Measurements from ENCODE around the gene MYO9A. TPM values are rescaled to one million over a fixed set of nuclear protein-coding genes. Genes with fewer than 3 reads are reported as not detected.

MYO9A gene
- total and polyA plus RNA-seq, 2 donors (not counting 1 experiment from before 2014, with no cell fraction given): 6.2 to 66.1 TPM

DNA sequence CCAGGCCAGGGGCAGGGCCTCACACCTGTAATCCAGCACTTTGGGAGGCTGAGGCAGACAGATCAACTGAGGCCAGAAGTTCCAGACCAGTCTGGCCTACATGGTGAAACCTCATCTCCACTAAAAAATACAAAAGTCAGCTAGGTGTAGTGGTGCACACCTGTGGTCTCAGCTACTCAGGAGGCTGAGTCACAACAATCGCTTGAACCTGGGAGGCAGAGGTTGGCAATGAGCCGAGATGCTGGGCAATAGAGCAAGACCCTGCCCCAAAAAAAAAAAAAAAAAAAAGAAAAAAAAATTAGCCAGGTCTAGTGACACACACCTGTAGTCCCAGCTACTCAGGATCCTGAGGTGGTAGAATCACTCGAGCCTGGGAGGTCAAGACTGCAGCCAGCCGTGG, 18.8 kb downstream of the MYO9A start:
- peaks cover 0 to 5% (median 0%) of the 10 kb centered on the region in 3 donors for H3K9me3 ChIP-seq (ENCODE audit: control extremely low read depth in 1 of 3, control insufficient read depth in 2 of 3, insufficient read depth in 1 of 3, low read length in 2 of 3)
- H3K36me3 ChIP-seq (replicated peaks in 1 of 2; ENCODE audit: control extremely low read depth in 1 of 2, control insufficient read depth in 1 of 2, extremely low read depth in 1 of 2, insufficient read depth in 2 of 2, low read length in 1 of 2): peaks cover 0 to 1% of the 10 kb centered on the region in 2 experiments
- intact Hi-C loops (cut with micrococcal nuclease): no loop called here
- Mint-ChIP-seq H3K9me3 (ENCODE audit: insufficient read depth) (no peaks in the 10 kb centered on the region), H3K4me3 (no peak overlapping the region), H3K27ac (no peak overlapping the region), H3K4me1 (peaks cover 17% of the 10 kb centered on the region), H3K27me3 (no peaks in the 10 kb centered on the region)
- no peak overlapping the region for H3K4me3 ChIP-seq (ENCODE audit: control extremely low read depth in 1 of 5, extremely low read depth in 1 of 5, insufficient read depth in 1 of 5, low read depth in 2 of 5, low read length in 4 of 5)
- no peak overlapping the region for H3K27ac ChIP-seq (ENCODE audit: low read length in 2 of 2)
- no peak overlapping the region for H2AFZ ChIP-seq (ENCODE audit: insufficient read depth, low read depth, low read length, poor library complexity, severe bottlenecking)
- H3K4me2 ChIP-seq (replicated peaks; ENCODE audit: low read depth, low read length, poor library complexity, severe bottlenecking): no peak overlapping the region
- no peaks in the 10 kb centered on the region for H3K27me3 ChIP-seq (replicated peaks in 1 of 4; ENCODE audit: control extremely low read depth in 1 of 4, control insufficient read depth in 3 of 4, insufficient read depth in 4 of 4, low read length in 3 of 4)
- ChIA-PET POLR2A (no interaction called here), CTCF (no interaction called here)
- H3K4me1 ChIP-seq (ENCODE audit: control insufficient read depth in 2 of 2, insufficient read depth in 2 of 2, low read length in 2 of 2): peaks cover 0 to 5% of the 10 kb centered on the region in 2 donors
- TF ChIP-seq, protein P1, sequence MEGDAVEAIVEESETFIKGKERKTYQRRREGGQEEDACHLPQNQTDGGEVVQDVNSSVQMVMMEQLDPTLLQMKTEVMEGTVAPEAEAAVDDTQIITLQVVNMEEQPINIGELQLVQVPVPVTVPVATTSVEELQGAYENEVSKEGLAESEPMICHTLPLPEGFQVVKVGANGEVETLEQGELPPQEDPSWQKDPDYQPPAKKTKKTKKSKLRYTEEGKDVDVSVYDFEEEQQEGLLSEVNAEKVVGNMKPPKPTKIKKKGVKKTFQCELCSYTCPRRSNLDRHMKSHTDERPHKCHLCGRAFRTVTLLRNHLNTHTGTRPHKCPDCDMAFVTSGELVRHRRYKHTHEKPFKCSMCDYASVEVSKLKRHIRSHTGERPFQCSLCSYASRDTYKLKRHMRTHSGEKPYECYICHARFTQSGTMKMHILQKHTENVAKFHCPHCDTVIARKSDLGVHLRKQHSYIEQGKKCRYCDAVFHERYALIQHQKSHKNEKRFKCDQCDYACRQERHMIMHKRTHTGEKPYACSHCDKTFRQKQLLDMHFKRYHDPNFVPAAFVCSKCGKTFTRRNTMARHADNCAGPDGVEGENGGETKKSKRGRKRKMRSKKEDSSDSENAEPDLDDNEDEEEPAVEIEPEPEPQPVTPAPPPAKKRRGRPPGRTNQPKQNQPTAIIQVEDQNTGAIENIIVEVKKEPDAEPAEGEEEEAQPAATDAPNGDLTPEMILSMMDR (IDR thresholded peaks at IDR 0.05): no peak
- TF ChIP-seq EZH2 (IDR thresholded peaks at IDR 0.05; ENCODE audit: borderline replicate concordance, insufficient read depth, low read depth, low read length, poor library complexity, severe bottlenecking): no peak
- H3K9ac ChIP-seq (ENCODE audit: low read length): no peak overlapping the region
- H4K20me1 ChIP-seq (ENCODE audit: control insufficient read depth, insufficient read depth, low read length, poor library complexity, severe bottlenecking): peaks cover 6% of the 10 kb centered on the region
- H3K79me2 ChIP-seq (ENCODE audit: control insufficient read depth, insufficient read depth, low read length): peaks cover 17% of the 10 kb centered on the region
- DNase-seq (no peak), ATAC-seq (ENCODE audit: low read depth) (no peak)
- WGBS (ENCODE audit: insufficient coverage): 100% methylated on average over 2 of the region's 4 CpGs

DNA sequence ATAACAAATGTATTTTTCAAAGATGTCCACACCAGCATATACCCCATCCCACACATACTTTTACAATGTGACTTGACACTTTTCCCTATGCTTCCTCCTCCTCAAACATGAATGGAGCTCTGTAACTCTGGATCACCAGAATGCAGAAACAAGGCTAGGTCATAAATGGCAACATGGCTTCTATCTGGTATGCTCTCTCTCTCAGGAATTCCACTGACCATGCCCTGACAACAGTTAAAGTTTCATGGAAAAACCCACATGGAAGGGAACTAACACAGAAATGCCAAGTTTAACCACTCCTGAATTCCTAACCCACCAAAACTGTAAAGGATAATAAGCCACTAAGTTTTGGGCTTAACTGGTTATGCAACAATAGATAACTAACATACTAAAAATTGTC, 19.9 kb downstream of the MYO9A start:
- no peaks in the 10 kb centered on the region for H3K9me3 Mint-ChIP-seq (ENCODE audit: insufficient read depth)
- no peak overlapping the region for H2AFZ ChIP-seq (ENCODE audit: insufficient read depth, low read depth, low read length, poor library complexity, severe bottlenecking)
- CTCF ChIA-PET: no interaction called here

More for the DNA sequence above, 19.9 kb downstream of the MYO9A start:
- no peak overlapping the region for H3K9ac ChIP-seq (ENCODE audit: low read length)
- peaks cover 24% of the 10 kb centered on the region for H3K79me2 ChIP-seq (ENCODE audit: control insufficient read depth, insufficient read depth, low read length)
- ATAC-seq (ENCODE audit: low read depth) (no peak), DNase-seq (no peak)
- peaks cover 0 to 1% (median 0%) of the 10 kb centered on the region in 3 donors for H3K9me3 ChIP-seq (ENCODE audit: control extremely low read depth in 1 of 3, control insufficient read depth in 2 of 3, insufficient read depth in 1 of 3, low read length in 2 of 3)
- H3K27me3 ChIP-seq (replicated peaks in 1 of 4; ENCODE audit: control extremely low read depth in 1 of 4, control insufficient read depth in 3 of 4, insufficient read depth in 4 of 4, low read length in 3 of 4): no peaks in the 10 kb centered on the region
- no peak overlapping the region for H3K4me2 ChIP-seq (replicated peaks; ENCODE audit: low read depth, low read length, poor library complexity, severe bottlenecking)
- peaks cover 0 to 1% of the 10 kb centered on the region in 2 experiments for H3K36me3 ChIP-seq (replicated peaks in 1 of 2; ENCODE audit: control extremely low read depth in 1 of 2, control insufficient read depth in 1 of 2, extremely low read depth in 1 of 2, insufficient read depth in 2 of 2, low read length in 1 of 2)
- H3K27ac ChIP-seq (ENCODE audit: low read length in 2 of 2): no peak overlapping the region
- Mint-ChIP-seq H3K27ac (no peak overlapping the region), H3K27me3 (no peaks in the 10 kb centered on the region), H3K4me3 (no peak overlapping the region), H3K4me1 (peaks cover 7% of the 10 kb centered on the region)
- no peaks in the 10 kb centered on the region for H3K4me1 ChIP-seq (ENCODE audit: control insufficient read depth in 2 of 2, insufficient read depth in 2 of 2, low read length in 2 of 2)
- intact Hi-C loops (cut with micrococcal nuclease): no loop called here
- H4K20me1 ChIP-seq (ENCODE audit: control insufficient read depth, insufficient read depth, low read length, poor library complexity, severe bottlenecking): peaks cover under 1% of the 10 kb centered on the region
- H3K4me3 ChIP-seq (ENCODE audit: control extremely low read depth in 1 of 5, extremely low read depth in 1 of 5, insufficient read depth in 1 of 5, low read depth in 2 of 5, low read length in 4 of 5): no peak overlapping the region
- no peak for TF ChIP-seq EZH2 (IDR thresholded peaks at IDR 0.05; ENCODE audit: borderline replicate concordance, insufficient read depth, low read depth, low read length, poor library complexity, severe bottlenecking)
- TF ChIP-seq, protein P1 (IDR thresholded peaks at IDR 0.05): no peak
- POLR2A ChIA-PET: no interaction called here

All from B cell (primary cell).